Esophagus muscularis mucosa (tissue), 4 donors: Measurements from ENCODE around the gene ZNFX1. TPM values are rescaled to one million over a fixed set of nuclear protein-coding genes. Genes with fewer than 3 reads are reported as not detected.

Experiments
- DNase-seq: peaks from one replicate; pipeline ENCODE4 v3.0.0-alpha.2; 2017; ENCODE audit errors: extremely low spot score
- H3K27ac ChIP-seq, 4 donors: fragments of 200-600 bp; sonication (generic); replicated peaks in 1 of 4; 1 replicate in 3 of 4; 2 replicates in 1 of 4; pipeline ENCODE4 v1.5.1; 2016 to 2019; ENCODE audit warnings: mild to moderate bottlenecking in 1 of 4
- H3K27me3 ChIP-seq, 4 donors: fragments of 200-600 bp; sonication (generic); one replicate each; pipeline versions ENCODE4 v1.5.1 to v1.6.0; 2016 to 2019
- H3K36me3 ChIP-seq, 4 donors: fragments of 200-600 bp; sonication (generic); one replicate each; pipeline ENCODE4 v1.5.1; 2016 to 2019
- H3K4me1 ChIP-seq, 4 donors: fragments of 200-600 bp; sonication (generic); one replicate each; pipeline ENCODE4 v1.5.1; 2016 to 2019
- H3K4me3 ChIP-seq, 4 donors: fragments of 200-600 bp; sonication (generic); 1 replicate in 2 of 4; 2 replicates in 2 of 4; pipeline ENCODE4 v1.5.1; 2016 to 2019; ENCODE audit warnings: mild to moderate bottlenecking in 4 of 4, moderate library complexity in 1 of 4
- H3K9me3 ChIP-seq, 4 donors: fragments of 200-600 bp; sonication (generic); 1 replicate in 3 of 4; 2 replicates in 1 of 4; pipeline ENCODE4 v1.5.1; 2016 to 2019
- CTCF ChIP-seq, 3 experiments: fragments of 200-600 bp in 2 of 3; fragments of 450-650 bp in 1 of 3; sonication (generic) in 2 of 3; IDR thresholded peaks; one replicate each; pipeline ENCODE4 v1.5.1; 2017 to 2019; ENCODE audit warnings: antibody characterized with exemption in 3 of 3, mild to moderate bottlenecking in 2 of 3, moderate library complexity in 1 of 3
- EP300 ChIP-seq: sonication (generic); formaldehyde crosslinking; IDR thresholded peaks from one replicate; pipeline ENCODE4 v1.6.1; 2017; ENCODE audit warnings: antibody characterized with exemption
- POLR2A ChIP-seq: fragments of 450-650 bp; IDR thresholded peaks from one replicate; pipeline ENCODE4 v1.6.1; 2017; ENCODE audit warnings: antibody characterized with exemption, moderate library complexity, mild to moderate bottlenecking, low read depth
- POLR2AphosphoS5 ChIP-seq, 2 donors: sonication (generic); formaldehyde crosslinking; IDR thresholded peaks; one replicate each; pipeline ENCODE4 v1.6.1; 2017; ENCODE audit warnings: antibody characterized with exemption in 2 of 2
- WGBS: methylation state at CpG from one replicate; pipeline ENCODE4 v1.1.5; 2018; 5-methylcytosine and 5-hydroxymethylcytosine counted together
- intact Hi-C: fragments of 100-400 bp; cut with DNase I; formaldehyde crosslinking; loops from one replicate; pipeline ENCODE4 v1.15.1; 2023
- total RNA-seq, 4 donors: library from RNA; depleted of rRNA; stranded (reverse); fragments of >200 nt; gene quantifications; one replicate each; pipeline versions ENCODE4 v1.1.0 to v1.2.1, GENCODE V29; 2016

Gene ZNFX1
- total RNA-seq, 4 donors from 2014 or later, result 35.7 to 46.7 (median 41.3) TPM

DNA sequence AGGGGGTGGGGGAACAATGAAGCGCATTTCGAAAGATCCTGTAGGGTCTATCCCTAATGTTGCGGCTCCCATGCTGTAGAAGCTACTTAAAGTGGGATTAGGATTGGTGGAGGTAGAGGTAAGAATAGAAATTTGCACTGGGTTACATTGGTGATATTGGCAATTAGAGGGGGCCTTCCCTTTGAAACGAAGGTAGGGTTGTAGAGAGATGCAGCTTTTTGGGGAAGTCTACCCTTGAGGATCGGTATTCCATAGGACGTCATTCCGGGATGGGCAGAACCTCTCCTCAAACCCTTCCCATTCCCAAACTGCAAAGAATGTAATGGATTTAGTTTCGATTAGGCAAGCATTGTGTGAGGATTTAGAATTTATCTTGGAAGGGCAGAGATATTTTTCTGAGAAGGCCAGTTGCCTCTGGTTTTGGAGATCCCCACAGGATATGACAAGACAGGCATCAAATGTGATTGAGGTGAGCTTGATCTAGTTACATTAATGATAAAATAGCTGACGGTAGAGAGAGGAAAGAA is 5.4 kb upstream of the ZNFX1 start:
- intact Hi-C loops, result no loop called here
- H3K27ac ChIP-seq, result no peak overlapping the region
- H3K4me1 ChIP-seq, result peaks cover 27 to 70% (median 57%) of the 10 kb centered on the region in 4 donors
- H3K9me3 ChIP-seq, result peaks cover 5 to 50% (median 25%) of the 10 kb centered on the region in 4 donors
- TF ChIP-seq POLR2A, result no peak
- no peak for TF ChIP-seq EP300
- TF ChIP-seq CTCF (IDR thresholded peaks at IDR 0.05), result no peak
- no peak for TF ChIP-seq POLR2AphosphoS5 (IDR thresholded peaks at IDR 0.05)
- WGBS, result 95% methylated on average over 9 of the region's 9 CpGs
- DNase-seq, result no peak
- no peaks in the 10 kb centered on the region for H3K27me3 ChIP-seq
- no peak overlapping the region for H3K4me3 ChIP-seq
- peaks cover 72 to 92% (median 87%) of the 10 kb centered on the region in 4 donors for H3K36me3 ChIP-seq

DNA sequence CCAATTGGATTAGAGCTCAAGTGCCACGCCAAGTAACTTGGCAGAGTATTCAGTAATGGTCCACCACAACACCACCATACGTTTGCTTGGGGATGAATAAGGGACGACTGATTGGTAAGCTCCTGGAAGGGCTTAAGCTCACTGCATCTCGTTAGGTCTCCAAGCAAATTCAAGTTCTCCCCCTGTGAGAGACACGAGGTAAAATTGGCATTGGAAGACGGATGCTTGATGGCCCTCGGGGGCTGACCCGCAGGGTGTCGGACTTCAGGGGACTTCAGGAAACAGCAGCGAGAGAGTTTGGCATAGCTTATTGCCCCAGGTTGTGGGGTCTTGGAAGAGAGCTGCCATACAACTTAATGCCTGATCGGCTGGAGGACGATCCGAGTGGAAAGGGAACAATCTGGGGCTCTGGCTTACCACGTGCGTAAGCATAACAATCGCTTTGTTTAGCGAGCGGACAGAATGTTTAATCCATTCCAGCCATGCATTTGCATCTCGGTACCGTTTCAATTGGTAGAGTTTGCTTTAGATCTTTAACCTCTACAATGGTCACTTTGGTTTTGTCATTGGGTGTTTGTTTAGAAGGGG is 4.8 kb upstream of the ZNFX1 start:
- no peaks in the 10 kb centered on the region for H3K27me3 ChIP-seq
- TF ChIP-seq EP300 (no peak), POLR2A (no peak), CTCF (IDR thresholded peaks at IDR 0.05) (no peak), POLR2AphosphoS5 (IDR thresholded peaks at IDR 0.05) (no peak)
- H3K36me3 ChIP-seq, result peaks cover 66 to 86% (median 82%) of the 10 kb centered on the region in 4 donors
- H3K4me1 ChIP-seq, result peaks cover 27 to 66% (median 56%) of the 10 kb centered on the region in 4 donors
- no peak for DNase-seq
- WGBS, result 86% methylated on average over 20 of the region's 20 CpGs
- H3K27ac ChIP-seq, result no peak overlapping the region
- intact Hi-C loops, result no loop called here
- no peak overlapping the region for H3K4me3 ChIP-seq
- peaks cover 5 to 48% (median 24%) of the 10 kb centered on the region in 4 donors for H3K9me3 ChIP-seq

DNA sequence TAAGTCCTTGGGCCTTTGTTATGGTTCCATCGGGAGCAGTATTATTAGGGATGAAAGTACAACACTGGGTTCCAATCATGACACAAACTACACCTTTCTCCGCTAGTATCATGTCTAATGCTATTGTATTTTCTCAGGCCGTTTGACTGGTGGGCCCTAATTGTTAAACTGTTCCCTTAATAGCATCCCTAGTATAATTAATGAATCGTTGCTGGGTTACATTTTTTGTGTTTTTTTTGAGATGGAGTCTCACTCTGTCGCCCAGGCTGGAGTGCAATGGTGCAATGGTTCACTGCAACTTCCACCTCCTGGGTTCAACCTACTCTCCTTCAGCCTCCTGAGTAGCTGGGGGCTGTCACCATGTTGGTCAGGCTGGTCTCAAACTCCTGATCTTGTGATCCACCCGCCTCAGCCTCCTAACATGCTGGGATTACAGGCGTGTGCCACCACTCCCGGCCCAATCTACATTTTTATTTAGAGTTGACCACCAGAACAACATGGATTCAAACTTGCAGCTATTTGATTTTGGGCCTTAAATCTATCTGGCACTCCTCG is 4.1 kb upstream of the ZNFX1 start:
- H3K27ac ChIP-seq, result no peak overlapping the region
- no peak overlapping the region for H3K4me3 ChIP-seq
- H3K36me3 ChIP-seq, result peaks cover 59 to 79% (median 75%) of the 10 kb centered on the region in 4 donors
- no peak for TF ChIP-seq EP300
- no peak for TF ChIP-seq CTCF (IDR thresholded peaks at IDR 0.05)
- no peak for TF ChIP-seq POLR2AphosphoS5 (IDR thresholded peaks at IDR 0.05)
- no peak for TF ChIP-seq POLR2A
- intact Hi-C loops, result no loop called here
- no peak for DNase-seq
- WGBS, result 84% methylated on average over 9 of the region's 9 CpGs
- H3K4me1 ChIP-seq, result peaks cover 27 to 69% (median 56%) of the 10 kb centered on the region in 4 donors
- H3K27me3 ChIP-seq, result no peaks in the 10 kb centered on the region
- H3K9me3 ChIP-seq, result peaks cover 5 to 42% (median 18%) of the 10 kb centered on the region in 4 donors

- no peak for DNase-seq
- Histone ChIP-seq H3K36me3 (peaks cover 52 to 72% (median 68%) of the 10 kb centered on the region in 4 donors), H3K27me3 (no peaks in the 10 kb centered on the region), H3K4me1 (peaks cover 33 to 76% (median 63%) of the 10 kb centered on the region in 4 donors), H3K4me3 (peak overlapping the region in 1 of 4 donors; percentile 13), H3K27ac (peak overlapping the region in 1 of 4 donors; percentile 9), H3K9me3 (peaks cover 0 to 35% (median 11%) of the 10 kb centered on the region in 4 donors)
- TF ChIP-seq EP300, result no peak
- TF ChIP-seq POLR2A, result no peak
- TF ChIP-seq POLR2AphosphoS5 (IDR thresholded peaks at IDR 0.05), result no peak
- TF ChIP-seq CTCF (IDR thresholded peaks at IDR 0.05), result no peak
- intact Hi-C loops, result no loop called here
- WGBS, result 71% methylated on average over 13 of the region's 13 CpGs
Observed at GRCh38 chr20:49281059-49281912, 3.4 kb upstream of the ZNFX1 start.
